Esophagus muscularis mucosa (tissue), 4 donors: ENCODE data around the gene MAT1A. TPM values are rescaled to one million over a fixed set of nuclear protein-coding genes. Genes with fewer than 3 reads are reported as not detected.

ENCODE experiments used
- DNase-seq: peaks from one replicate; pipeline ENCODE4 v3.0.0-alpha.2; 2017; ENCODE audit errors: extremely low spot score
- H3K27ac ChIP-seq, 4 donors: fragments of 200-600 bp; sonication (generic); replicated peaks in 1 of 4; 1 replicate in 3 of 4; 2 replicates in 1 of 4; pipeline ENCODE4 v1.5.1; 2016 to 2019; ENCODE audit warnings: mild to moderate bottlenecking in 1 of 4
- H3K27me3 ChIP-seq, 4 donors: fragments of 200-600 bp; sonication (generic); one replicate each; pipeline versions ENCODE4 v1.5.1 to v1.6.0; 2016 to 2019
- H3K36me3 ChIP-seq, 4 donors: fragments of 200-600 bp; sonication (generic); one replicate each; pipeline ENCODE4 v1.5.1; 2016 to 2019
- H3K4me1 ChIP-seq, 4 donors: fragments of 200-600 bp; sonication (generic); one replicate each; pipeline ENCODE4 v1.5.1; 2016 to 2019
- H3K4me3 ChIP-seq, 4 donors: fragments of 200-600 bp; sonication (generic); 1 replicate in 2 of 4; 2 replicates in 2 of 4; pipeline ENCODE4 v1.5.1; 2016 to 2019; ENCODE audit warnings: mild to moderate bottlenecking in 4 of 4, moderate library complexity in 1 of 4
- H3K9me3 ChIP-seq, 4 donors: fragments of 200-600 bp; sonication (generic); 1 replicate in 3 of 4; 2 replicates in 1 of 4; pipeline ENCODE4 v1.5.1; 2016 to 2019
- EP300 ChIP-seq: sonication (generic); formaldehyde crosslinking; IDR thresholded peaks from one replicate; pipeline ENCODE4 v1.6.1; 2017; ENCODE audit warnings: antibody characterized with exemption
- POLR2A ChIP-seq: fragments of 450-650 bp; IDR thresholded peaks from one replicate; pipeline ENCODE4 v1.6.1; 2017; ENCODE audit warnings: antibody characterized with exemption, moderate library complexity, mild to moderate bottlenecking, low read depth
- POLR2AphosphoS5 ChIP-seq, 2 donors: sonication (generic); formaldehyde crosslinking; IDR thresholded peaks; one replicate each; pipeline ENCODE4 v1.6.1; 2017; ENCODE audit warnings: antibody characterized with exemption in 2 of 2
- WGBS: methylation state at CpG from one replicate; pipeline ENCODE4 v1.1.5; 2018; 5-methylcytosine and 5-hydroxymethylcytosine counted together
- intact Hi-C: fragments of 100-400 bp; cut with DNase I; formaldehyde crosslinking; loops from one replicate; pipeline ENCODE4 v1.15.1; 2023
- total RNA-seq, 4 donors: library from RNA; depleted of rRNA; stranded (reverse); fragments of >200 nt; gene quantifications; one replicate each; pipeline versions ENCODE4 v1.1.0 to v1.2.1, GENCODE V29; 2016
- TF ChIP-seq, protein P1 (sequence below), 3 experiments: fragments of 200-600 bp in 2 of 3; fragments of 450-650 bp in 1 of 3; sonication (generic) in 2 of 3; IDR thresholded peaks; one replicate each; pipeline ENCODE4 v1.5.1; 2017 to 2019; ENCODE audit warnings: antibody characterized with exemption in 3 of 3, mild to moderate bottlenecking in 2 of 3, moderate library complexity in 1 of 3

MAT1A gene
- total RNA-seq, 4 donors from 2014 or later = not detected

DNA sequence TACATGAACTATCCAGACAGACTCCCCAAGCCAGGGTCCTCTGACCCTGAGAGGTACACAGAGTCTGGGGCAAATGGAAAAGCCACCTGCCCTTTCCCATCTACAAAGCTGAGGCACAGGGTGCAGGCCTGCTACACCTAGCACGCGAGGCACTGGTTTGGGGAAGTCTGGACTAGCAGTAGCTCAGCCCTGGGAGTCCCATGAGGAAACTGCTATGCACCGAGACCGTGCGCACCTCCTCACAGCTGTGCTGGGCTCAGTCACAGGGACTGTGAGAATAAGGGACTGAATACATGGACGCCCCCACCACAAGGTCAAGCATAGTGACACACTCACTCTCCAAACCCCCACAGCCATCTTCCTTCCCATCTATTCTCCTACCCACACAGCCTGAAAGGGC is 8.2 kb downstream of the MAT1A start:
- WGBS = 85% methylated on average over 6 of the region's 6 CpGs
- no peaks in the 10 kb centered on the region for H3K36me3 ChIP-seq
- H3K9me3 ChIP-seq = no peaks in the 10 kb centered on the region
- no peak for TF ChIP-seq EP300
- TF ChIP-seq POLR2AphosphoS5 (IDR thresholded peaks at IDR 0.05) = no peak
- no peak for TF ChIP-seq POLR2A
- TF ChIP-seq, protein P1, sequence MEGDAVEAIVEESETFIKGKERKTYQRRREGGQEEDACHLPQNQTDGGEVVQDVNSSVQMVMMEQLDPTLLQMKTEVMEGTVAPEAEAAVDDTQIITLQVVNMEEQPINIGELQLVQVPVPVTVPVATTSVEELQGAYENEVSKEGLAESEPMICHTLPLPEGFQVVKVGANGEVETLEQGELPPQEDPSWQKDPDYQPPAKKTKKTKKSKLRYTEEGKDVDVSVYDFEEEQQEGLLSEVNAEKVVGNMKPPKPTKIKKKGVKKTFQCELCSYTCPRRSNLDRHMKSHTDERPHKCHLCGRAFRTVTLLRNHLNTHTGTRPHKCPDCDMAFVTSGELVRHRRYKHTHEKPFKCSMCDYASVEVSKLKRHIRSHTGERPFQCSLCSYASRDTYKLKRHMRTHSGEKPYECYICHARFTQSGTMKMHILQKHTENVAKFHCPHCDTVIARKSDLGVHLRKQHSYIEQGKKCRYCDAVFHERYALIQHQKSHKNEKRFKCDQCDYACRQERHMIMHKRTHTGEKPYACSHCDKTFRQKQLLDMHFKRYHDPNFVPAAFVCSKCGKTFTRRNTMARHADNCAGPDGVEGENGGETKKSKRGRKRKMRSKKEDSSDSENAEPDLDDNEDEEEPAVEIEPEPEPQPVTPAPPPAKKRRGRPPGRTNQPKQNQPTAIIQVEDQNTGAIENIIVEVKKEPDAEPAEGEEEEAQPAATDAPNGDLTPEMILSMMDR (IDR thresholded peaks at IDR 0.05) = no peak
- intact Hi-C loops = no loop called here
- peak; percentile 88 for DNase-seq
- H3K4me3 ChIP-seq = no peak overlapping the region
- no peaks in the 10 kb centered on the region for H3K27me3 ChIP-seq
- no peaks in the 10 kb centered on the region for H3K4me1 ChIP-seq
- no peak overlapping the region for H3K27ac ChIP-seq

DNA sequence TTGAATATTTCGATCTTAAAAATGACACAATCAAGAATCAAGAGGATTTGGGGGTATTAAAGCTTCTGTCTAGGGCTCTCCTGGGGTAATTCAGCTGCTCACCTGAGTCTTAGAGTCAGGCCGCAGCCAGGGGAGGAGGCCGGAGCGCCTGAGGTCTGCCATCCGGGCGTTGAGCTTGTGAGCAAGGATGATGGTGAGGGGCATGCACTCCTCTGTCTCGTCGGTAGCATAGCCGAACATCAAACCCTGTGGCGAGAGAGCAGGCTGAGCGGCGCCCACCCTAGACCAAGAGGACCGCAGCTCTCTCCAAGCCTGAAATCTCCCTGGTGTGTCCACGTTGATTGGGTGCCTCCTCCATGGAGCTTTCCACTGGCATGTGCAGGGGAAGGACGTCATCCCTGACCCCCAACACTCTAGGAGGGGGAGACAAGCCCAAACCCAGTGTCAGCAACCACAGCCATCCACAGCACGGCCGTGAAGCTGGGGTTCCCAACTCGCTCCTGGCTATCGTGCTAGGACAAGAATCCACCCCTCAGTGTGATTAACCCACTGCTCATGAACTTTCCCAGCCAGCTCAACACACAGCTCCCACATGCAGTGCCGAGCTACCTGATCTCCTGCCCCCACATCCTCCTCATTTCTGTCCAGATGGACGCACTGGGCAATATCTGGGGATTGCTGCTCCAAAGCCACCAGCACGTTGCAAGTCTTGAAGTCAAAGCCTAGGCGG is 9.2 kb downstream of the MAT1A start:
- DNase-seq = peak; percentile 74
- 87% methylated on average over 17 of the region's 23 CpGs for WGBS
- no peaks in the 10 kb centered on the region for H3K9me3 ChIP-seq
- H3K27ac ChIP-seq = no peak overlapping the region
- no peaks in the 10 kb centered on the region for H3K27me3 ChIP-seq
- H3K36me3 ChIP-seq = no peaks in the 10 kb centered on the region
- TF ChIP-seq EP300 = no peak
- TF ChIP-seq POLR2A = no peak
- no peak overlapping the region for H3K4me3 ChIP-seq
- intact Hi-C loops = no loop called here
- H3K4me1 ChIP-seq = no peaks in the 10 kb centered on the region

DNA sequence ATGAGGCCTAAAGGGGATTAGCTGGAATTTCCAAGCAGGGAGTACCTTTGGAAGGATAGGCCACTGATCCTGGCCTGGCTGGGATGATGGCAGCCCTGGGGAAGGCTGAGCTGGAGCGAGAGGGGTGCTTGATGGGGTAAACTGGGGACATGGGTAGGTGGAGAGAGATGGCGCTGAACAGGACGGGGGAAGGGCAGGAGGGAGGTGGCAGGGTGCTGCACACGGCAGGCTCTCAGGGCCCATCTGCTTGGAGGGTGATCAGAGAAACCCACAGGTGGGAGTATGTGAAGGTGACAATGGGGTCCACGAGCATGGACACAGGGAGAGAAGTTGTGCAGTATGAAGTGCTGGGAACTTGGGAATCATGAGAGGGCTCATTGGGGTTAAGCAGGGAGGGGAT is 10.3 kb downstream of the MAT1A start:
- Histone ChIP-seq H3K9me3 (no peaks in the 10 kb centered on the region), H3K4me1 (no peaks in the 10 kb centered on the region), H3K4me3 (no peak overlapping the region), H3K27ac (no peak overlapping the region), H3K27me3 (no peaks in the 10 kb centered on the region), H3K36me3 (no peaks in the 10 kb centered on the region)
- whole genome bisulfite sequencing = 90% methylated on average over 5 of the region's 5 CpGs
- DNase-seq = peak; percentile 90
- no peak for TF ChIP-seq POLR2AphosphoS5 (IDR thresholded peaks at IDR 0.05)
- no peak for TF ChIP-seq POLR2A
- no peak for TF ChIP-seq EP300
- TF ChIP-seq, protein P1 (IDR thresholded peaks at IDR 0.05) = no peak
- intact Hi-C loops = no loop called here

DNA sequence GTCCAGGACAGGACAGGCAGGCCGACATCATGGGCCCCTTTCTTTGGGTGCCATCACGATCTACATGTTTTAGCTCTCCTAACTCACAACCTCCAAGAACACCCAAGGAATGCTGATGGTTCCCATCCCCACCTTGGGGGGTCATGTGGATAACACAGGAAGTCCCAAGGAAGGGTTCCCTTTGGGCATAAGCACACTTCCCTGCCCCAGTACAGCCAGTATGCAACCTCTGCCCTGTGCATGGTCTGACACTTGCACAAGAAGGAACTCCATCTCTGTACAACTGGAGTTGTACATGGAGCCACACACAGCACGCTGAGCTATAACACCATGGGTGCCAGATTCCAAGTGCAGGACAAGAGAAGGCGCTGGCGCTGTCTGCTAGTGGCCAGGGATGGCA is 11.0 kb downstream of the MAT1A start:
- Histone ChIP-seq H3K27me3 (no peaks in the 10 kb centered on the region), H3K4me1 (no peaks in the 10 kb centered on the region), H3K4me3 (no peak overlapping the region), H3K9me3 (no peaks in the 10 kb centered on the region), H3K27ac (no peak overlapping the region), H3K36me3 (no peaks in the 10 kb centered on the region)
- 96% methylated on average over 5 of the region's 5 CpGs for WGBS
- no peak for TF ChIP-seq POLR2A
- TF ChIP-seq, protein P1 (IDR thresholded peaks at IDR 0.05) = no peak
- TF ChIP-seq POLR2AphosphoS5 (IDR thresholded peaks at IDR 0.05) = no peak
- TF ChIP-seq EP300 = no peak
- peak; percentile 70 for DNase-seq
- intact Hi-C loops = no loop called here

DNA sequence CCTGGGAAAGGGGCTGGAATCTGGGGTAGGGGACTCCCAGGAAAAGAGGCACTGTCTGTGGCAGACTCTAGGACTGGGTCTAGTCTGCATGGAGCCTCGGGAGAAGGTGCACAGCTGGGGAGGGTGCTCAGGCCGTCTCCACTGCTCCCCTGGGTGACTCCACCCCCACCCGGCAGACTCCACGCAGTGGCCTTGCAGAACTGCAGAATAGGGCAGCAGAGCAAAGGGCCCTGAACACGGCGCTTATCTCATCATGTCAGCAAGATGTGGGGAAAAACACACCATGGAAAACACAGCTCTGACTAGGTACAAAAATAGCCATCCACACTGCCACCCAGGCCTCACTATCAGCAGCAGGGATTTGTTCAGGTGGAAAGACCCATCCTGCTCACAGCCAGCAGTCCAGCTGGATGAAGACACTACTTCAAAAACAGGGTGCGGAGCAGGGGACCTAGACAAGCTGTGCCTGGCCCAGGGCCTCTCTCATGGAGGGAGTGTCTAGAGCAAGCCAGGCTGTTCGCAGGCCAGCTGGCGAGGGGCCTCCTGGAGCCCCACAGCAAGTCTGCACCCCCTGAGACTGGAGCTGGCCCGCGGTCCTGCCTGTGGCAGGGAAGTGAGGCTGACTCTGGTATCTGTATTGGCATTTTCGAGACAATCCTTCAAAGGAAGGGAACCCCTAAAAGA is 11.7 kb downstream of the MAT1A start:
- Histone ChIP-seq H3K4me3 (no peak overlapping the region), H3K27me3 (no peaks in the 10 kb centered on the region), H3K27ac (no peak overlapping the region), H3K4me1 (no peaks in the 10 kb centered on the region), H3K36me3 (no peaks in the 10 kb centered on the region), H3K9me3 (no peaks in the 10 kb centered on the region)
- no peak for DNase-seq
- no peak for TF ChIP-seq EP300
- no peak for TF ChIP-seq POLR2A
- TF ChIP-seq, protein P1 (IDR thresholded peaks at IDR 0.05) = no peak
- no peak for TF ChIP-seq POLR2AphosphoS5 (IDR thresholded peaks at IDR 0.05)
- intact Hi-C loops = no loop called here
- WGBS = 82% methylated on average over 8 of the region's 12 CpGs
